Stimulated activated effector memory CD8-positive, alpha-beta T cell treated with anti-CD3 and anti-CD28 coated beads, Interleukin-12 subunit alpha, Interleukin-12 subunit beta, amount 100 ng/mL, for 72 hours (primary cell): ENCODE results near the gene KISS1.

Experiments used
- ATAC-seq: fragments of 150-1000 bp; cut with Tn5 transposase; 2 replicates; pipeline ENCODE4 v1.10.0; 2021
- DNase-seq, 2 donors: peaks; one replicate each; pipeline ENCODE4 v3.0.0; 2021 to 2022; ENCODE audit warnings: low spot score in 2 of 2
- H3K27ac Mint-ChIP-seq: one replicate; pipeline ENCODE4 v1.8.0; 2022; ENCODE audit warnings: mild to moderate bottlenecking, mixed read lengths
- H3K36me3 Mint-ChIP-seq: one replicate; pipeline ENCODE4 v1.8.0; 2022; ENCODE audit warnings: mild to moderate bottlenecking, mixed read lengths
- H3K4me1 Mint-ChIP-seq: one replicate; pipeline ENCODE4 v1.8.0; 2022; ENCODE audit warnings: mixed read lengths
- H3K4me3 Mint-ChIP-seq: one replicate; pipeline ENCODE4 v1.8.0; 2022; ENCODE audit warnings: mild to moderate bottlenecking, mixed read lengths
- H3K9me3 Mint-ChIP-seq: one replicate; pipeline ENCODE4 v1.8.0; 2022; ENCODE audit warnings: mixed read lengths

Gene KISS1

GRCh38 chr1:204188959-204189639 is 7.2 kb downstream of the KISS1 start:
- ATAC-seq (peak; percentile 72), DNase-seq (no peak)
- peaks cover 27% of the 10 kb centered on the region for H3K4me1 Mint-ChIP-seq
- no peak overlapping the region for H3K27ac Mint-ChIP-seq
- H3K9me3 Mint-ChIP-seq, result no peaks in the 10 kb centered on the region
- peak overlapping the region; percentile 37 for H3K4me3 Mint-ChIP-seq
- H3K36me3 Mint-ChIP-seq, result no peaks in the 10 kb centered on the region

- Mint-ChIP-seq H3K4me3 (no peak overlapping the region), H3K36me3 (no peaks in the 10 kb centered on the region), H3K27ac (no peak overlapping the region), H3K9me3 (no peaks in the 10 kb centered on the region), H3K4me1 (peaks cover 27% of the 10 kb centered on the region)
- DNase-seq (no peak), ATAC-seq (no peak)
Measured at GRCh38 chr1:204186597-204186996, 9.7 kb downstream of the KISS1 start.

- ATAC-seq (no peak), DNase-seq (no peak)
- H3K36me3 Mint-ChIP-seq, result no peaks in the 10 kb centered on the region
- no peaks in the 10 kb centered on the region for H3K4me1 Mint-ChIP-seq
- H3K27ac Mint-ChIP-seq, result no peak overlapping the region
- H3K9me3 Mint-ChIP-seq, result no peaks in the 10 kb centered on the region
- no peak overlapping the region for H3K4me3 Mint-ChIP-seq
Measured at GRCh38 chr1:204181116-204181515, 15.2 kb downstream of the KISS1 start.

- no peaks in the 10 kb centered on the region for H3K9me3 Mint-ChIP-seq
- no peak overlapping the region for H3K27ac Mint-ChIP-seq
- H3K4me3 Mint-ChIP-seq, result no peak overlapping the region
Measured at GRCh38 chr1:204180133-204180532, 16.2 kb downstream of the KISS1 start.

GRCh38 chr1:204178487-204179281 is 17.6 kb downstream of the KISS1 start:
- Mint-ChIP-seq H3K4me3 (no peak overlapping the region), H3K9me3 (peaks cover under 1% of the 10 kb centered on the region), H3K36me3 (no peaks in the 10 kb centered on the region), H3K4me1 (no peaks in the 10 kb centered on the region), H3K27ac (no peak overlapping the region)
- ATAC-seq (no peak), DNase-seq (no peak)

More at GRCh38 chr1:204180133-204180532, 16.2 kb downstream of the KISS1 start:
- DNase-seq (no peak), ATAC-seq (no peak)
- no peaks in the 10 kb centered on the region for H3K36me3 Mint-ChIP-seq
- H3K4me1 Mint-ChIP-seq, result no peaks in the 10 kb centered on the region

GRCh38 chr1:204177133-204177532 is 19.2 kb downstream of the KISS1 start:
- no peak overlapping the region for H3K27ac Mint-ChIP-seq
- H3K9me3 Mint-ChIP-seq, result peaks cover 4% of the 10 kb centered on the region
- peak; percentile 29 for ATAC-seq
- DNase-seq, result no peak
- no peaks in the 10 kb centered on the region for H3K36me3 Mint-ChIP-seq
- H3K4me1 Mint-ChIP-seq, result no peaks in the 10 kb centered on the region
- no peak overlapping the region for H3K4me3 Mint-ChIP-seq

- Mint-ChIP-seq H3K9me3 (peaks cover 4% of the 10 kb centered on the region), H3K4me3 (no peak overlapping the region), H3K27ac (no peak overlapping the region), H3K36me3 (no peaks in the 10 kb centered on the region), H3K4me1 (no peaks in the 10 kb centered on the region)
- ATAC-seq (no peak), DNase-seq (no peak)
Measured at GRCh38 chr1:204176049-204176448, 20.2 kb downstream of the KISS1 start.

- H3K4me3 Mint-ChIP-seq, result no peak overlapping the region
- H3K4me1 Mint-ChIP-seq, result no peaks in the 10 kb centered on the region
- ATAC-seq (no peak), DNase-seq (no peak)
- no peak overlapping the region for H3K27ac Mint-ChIP-seq
- no peaks in the 10 kb centered on the region for H3K36me3 Mint-ChIP-seq
- peaks cover 4% of the 10 kb centered on the region for H3K9me3 Mint-ChIP-seq
Measured at GRCh38 chr1:204174958-204175357, 21.3 kb downstream of the KISS1 start.

- ATAC-seq, result no peak
- H3K36me3 Mint-ChIP-seq, result no peaks in the 10 kb centered on the region
- H3K4me1 Mint-ChIP-seq, result no peaks in the 10 kb centered on the region
- no peak overlapping the region for H3K4me3 Mint-ChIP-seq
- no peak for DNase-seq
- H3K9me3 Mint-ChIP-seq, result peaks cover 4% of the 10 kb centered on the region
- no peak overlapping the region for H3K27ac Mint-ChIP-seq
Measured at GRCh38 chr1:204172404-204173029, 23.8 kb downstream of the KISS1 start.

GRCh38 chr1:204171751-204172178 is 24.5 kb downstream of the KISS1 start:
- Mint-ChIP-seq H3K9me3 (peaks cover 7% of the 10 kb centered on the region), H3K4me1 (no peaks in the 10 kb centered on the region), H3K36me3 (no peaks in the 10 kb centered on the region), H3K4me3 (no peak overlapping the region), H3K27ac (no peak overlapping the region)
- DNase-seq (no peak), ATAC-seq (no peak)

- Mint-ChIP-seq H3K4me1 (no peaks in the 10 kb centered on the region), H3K36me3 (no peaks in the 10 kb centered on the region), H3K27ac (no peak overlapping the region), H3K9me3 (peaks cover 7% of the 10 kb centered on the region), H3K4me3 (no peak overlapping the region)
- no peak for ATAC-seq
- no peak for DNase-seq
Measured at GRCh38 chr1:204170494-204171155, 25.7 kb downstream of the KISS1 start.

- Mint-ChIP-seq H3K36me3 (no peaks in the 10 kb centered on the region), H3K4me1 (no peaks in the 10 kb centered on the region), H3K9me3 (peaks cover 7% of the 10 kb centered on the region), H3K4me3 (no peak overlapping the region), H3K27ac (no peak overlapping the region)
- no peak for DNase-seq
- ATAC-seq, result no peak
Measured at GRCh38 chr1:204169858-204170257, 26.4 kb downstream of the KISS1 start.

- peaks cover 3% of the 10 kb centered on the region for H3K9me3 Mint-ChIP-seq
- H3K4me3 Mint-ChIP-seq, result no peak overlapping the region
- no peaks in the 10 kb centered on the region for H3K36me3 Mint-ChIP-seq
- no peak for ATAC-seq
- no peak overlapping the region for H3K27ac Mint-ChIP-seq
- DNase-seq, result no peak
- H3K4me1 Mint-ChIP-seq, result no peaks in the 10 kb centered on the region
Measured at GRCh38 chr1:204167730-204168129, 28.6 kb downstream of the KISS1 start.

GRCh38 chr1:204166219-204166618 is 30.1 kb downstream of the KISS1 start, which contains the start of gene REN:
TSS of gene REN (minus strand) at chr1:204166337. CDS start at chr1:204166293, 44 bp downstream.
- no peak within 1 kb of the TSS for H3K27ac Mint-ChIP-seq
- H3K4me1 Mint-ChIP-seq, result no peaks in the 10 kb centered on the region
- H3K4me3 Mint-ChIP-seq, result no peak within 1 kb of the TSS
- ATAC-seq (no peak), DNase-seq (no peak)
- H3K9me3 Mint-ChIP-seq, result peaks cover 3% of the 10 kb centered on the region
- H3K36me3 Mint-ChIP-seq, result no peaks in the 10 kb centered on the region

GRCh38 chr1:204162494-204163074 is 33.7 kb downstream of the KISS1 start:
- peak; percentile 84 for ATAC-seq

More at GRCh38 chr1:204162494-204163074, 33.7 kb downstream of the KISS1 start:
- Mint-ChIP-seq H3K4me1 (peaks cover 7% of the 10 kb centered on the region), H3K9me3 (peaks cover 3% of the 10 kb centered on the region), H3K27ac (no peak overlapping the region), H3K4me3 (no peak overlapping the region), H3K36me3 (no peaks in the 10 kb centered on the region)
- peak; percentile 81 to 88 for DNase-seq
